Measurements from ENCODE around the gene VEGFB.
A peak's percentile ranks its signal among the peaks of the same experiment; 100 is the strongest.

Gene VEGFB

GRCh38 chr11:64276653-64277431 is 42.5 kb downstream of the VEGFB start:
- no peak for FAIRE-seq
- no peak for DNase-seq (ENCODE audit: low spot score)

- DNase-seq (ENCODE audit: low spot score) (no peak), FAIRE-seq (no peak)
Observed at GRCh38 chr11:64278576-64279190, 44.3 kb downstream of the VEGFB start.

GRCh38 chr11:64281957-64282770 is 47.8 kb downstream of the VEGFB start:
- FAIRE-seq = no peak
- no peak for DNase-seq (ENCODE audit: low spot score)

GRCh38 chr11:64283092-64283491 is 48.7 kb downstream of the VEGFB start:
- no peak for DNase-seq (ENCODE audit: low spot score)
- FAIRE-seq = no peak

- FAIRE-seq (peak; percentile 16), DNase-seq (ENCODE audit: low spot score) (peak; percentile 77)
Observed at GRCh38 chr11:64284048-64284961, 49.9 kb downstream of the VEGFB start, which contains the start of gene BAD. Gene BAD, minus strand, starts transcription at chr11:64284665. Its CDS starts 297 bp downstream, at chr11:64284368.

GRCh38 chr11:64284962-64285884 is 50.8 kb downstream of the VEGFB start, which contains the start of gene GPR137:
Gene GPR137, plus strand, starts transcription at chr11:64285848. Its CDS starts 677 bp downstream, at chr11:64286525.
- FAIRE-seq = no peak

GRCh38 chr11:64285885-64286800 is 51.8 kb downstream of the VEGFB start:
- no peak for FAIRE-seq
- peak; percentile 31 for DNase-seq (ENCODE audit: low spot score)

More at GRCh38 chr11:64284962-64285884, 50.8 kb downstream of the VEGFB start, which contains the start of gene GPR137:
- DNase-seq (ENCODE audit: low spot score) = peak; percentile 43

GRCh38 chr11:64286801-64287159 is 52.4 kb downstream of the VEGFB start:
- DNase-seq (ENCODE audit: low spot score) = no peak
- no peak for FAIRE-seq

- DNase-seq (ENCODE audit: low spot score) = no peak
- no peak for FAIRE-seq
Observed at GRCh38 chr11:64287676-64288352, 53.4 kb downstream of the VEGFB start.

GRCh38 chr11:64288353-64288750 is 54.0 kb downstream of the VEGFB start:
- DNase-seq (ENCODE audit: low spot score) (no peak), FAIRE-seq (no peak)

Data from RCC 7860 (cell line).